ENCODE measurements around the gene GPRC5C. TPM values are rescaled to one million over a fixed set of nuclear protein-coding genes. Genes with fewer than 3 reads are reported as not detected.
"Not testable (repeated sequence)": the region's sequence is repeated elsewhere in the genome, so short reads cannot be mapped to it uniquely, and the experiment has no call there.

GPRC5C gene
- total RNA-seq, 4 donors from 2014 or later: 11.3 to 27.2 (median 14.3) TPM

GRCh38 chr17:74485022-74485743 is 53.3 kb downstream of the GPRC5C start:
- H3K4me1 ChIP-seq: no peaks in the 10 kb centered on the region
- H3K27me3 ChIP-seq: peaks cover 42% of the 10 kb centered on the region
- H3K4me3 ChIP-seq: no peak overlapping the region
- H3K9me3 ChIP-seq: no peaks in the 10 kb centered on the region
- 59 to 60% methylated on average over 4 to 9 of the region's 9 CpGs for WGBS, 2 donors (ENCODE audit: low coverage in 1 of 2)
- TF ChIP-seq EP300 (IDR thresholded peaks at IDR 0.05) (no peak), CTCF (IDR thresholded peaks at IDR 0.05) (no peak), POLR2A (IDR thresholded peaks at IDR 0.05) (no peak)
- no peak overlapping the region for H3K27ac ChIP-seq
- H3K36me3 ChIP-seq: no peaks in the 10 kb centered on the region
- ATAC-seq: no peak

- no peak overlapping the region for H3K4me3 ChIP-seq
Measured at GRCh38 chr17:74485841-74486240, 54.0 kb downstream of the GPRC5C start.

GRCh38 chr17:74488276-74488675 is 56.4 kb downstream of the GPRC5C start:
- not testable (repeated sequence) for ATAC-seq, H3K4me3 ChIP-seq, H3K27ac ChIP-seq, H3K4me1 ChIP-seq, H3K36me3 ChIP-seq, H3K9me3 ChIP-seq
- WGBS, 2 donors (ENCODE audit: low coverage in 1 of 2): 100% methylated on average over 1 to 2 of the region's 4 CpGs
- peaks cover 36% of the 10 kb centered on the region for H3K27me3 ChIP-seq

More at GRCh38 chr17:74485841-74486240, 54.0 kb downstream of the GPRC5C start:
- Histone ChIP-seq H3K27me3 (peaks cover 39% of the 10 kb centered on the region), H3K9me3 (no peaks in the 10 kb centered on the region), H3K36me3 (no peaks in the 10 kb centered on the region), H3K27ac (no peak overlapping the region), H3K4me1 (no peaks in the 10 kb centered on the region)
- TF ChIP-seq POLR2AphosphoS5 (IDR thresholded peaks at IDR 0.05): no peak
- no peak for TF ChIP-seq POLR2A (IDR thresholded peaks at IDR 0.05)
- no peak for TF ChIP-seq CTCF (IDR thresholded peaks at IDR 0.05)
- TF ChIP-seq EP300 (IDR thresholded peaks at IDR 0.05): no peak
- ATAC-seq: no peak
- 80% methylated on average over 1 of the region's 5 CpGs; no CpG with 5 or more reads in 1 of the 2 donors for WGBS, 2 donors (ENCODE audit: low coverage in 1 of 2)

GRCh38 chr17:74490716-74491115 is 58.8 kb downstream of the GPRC5C start:
- WGBS, 2 donors (ENCODE audit: low coverage in 1 of 2): 60 to 76% methylated on average over 4 to 6 of the region's 9 CpGs
- peaks cover 33% of the 10 kb centered on the region for H3K27me3 ChIP-seq
- no peak overlapping the region for H3K4me3 ChIP-seq
- no peak overlapping the region for H3K27ac ChIP-seq
- TF ChIP-seq POLR2AphosphoS5 (IDR thresholded peaks at IDR 0.05) (no peak), EP300 (IDR thresholded peaks at IDR 0.05) (no peak), POLR2A (IDR thresholded peaks at IDR 0.05) (no peak), CTCF (IDR thresholded peaks at IDR 0.05) (no peak)
- H3K36me3 ChIP-seq: no peaks in the 10 kb centered on the region
- no peak for ATAC-seq
- H3K9me3 ChIP-seq: no peaks in the 10 kb centered on the region
- H3K4me1 ChIP-seq: no peaks in the 10 kb centered on the region

GRCh38 chr17:74491626-74492025 is 59.7 kb downstream of the GPRC5C start:
- Histone ChIP-seq H3K27ac (no peak overlapping the region), H3K27me3 (peaks cover 26% of the 10 kb centered on the region), H3K9me3 (no peaks in the 10 kb centered on the region), H3K36me3 (no peaks in the 10 kb centered on the region), H3K4me1 (no peaks in the 10 kb centered on the region), H3K4me3 (no peak overlapping the region)
- WGBS, 2 donors (ENCODE audit: low coverage in 1 of 2): 63 to 78% methylated on average over 5 to 7 of the region's 7 CpGs
- no peak for ATAC-seq
- no peak for TF ChIP-seq POLR2A (IDR thresholded peaks at IDR 0.05)
- TF ChIP-seq CTCF (IDR thresholded peaks at IDR 0.05): no peak
- no peak for TF ChIP-seq EP300 (IDR thresholded peaks at IDR 0.05)
- TF ChIP-seq POLR2AphosphoS5 (IDR thresholded peaks at IDR 0.05): no peak
